ENCODE data around the gene PLXNA4.

DNA sequence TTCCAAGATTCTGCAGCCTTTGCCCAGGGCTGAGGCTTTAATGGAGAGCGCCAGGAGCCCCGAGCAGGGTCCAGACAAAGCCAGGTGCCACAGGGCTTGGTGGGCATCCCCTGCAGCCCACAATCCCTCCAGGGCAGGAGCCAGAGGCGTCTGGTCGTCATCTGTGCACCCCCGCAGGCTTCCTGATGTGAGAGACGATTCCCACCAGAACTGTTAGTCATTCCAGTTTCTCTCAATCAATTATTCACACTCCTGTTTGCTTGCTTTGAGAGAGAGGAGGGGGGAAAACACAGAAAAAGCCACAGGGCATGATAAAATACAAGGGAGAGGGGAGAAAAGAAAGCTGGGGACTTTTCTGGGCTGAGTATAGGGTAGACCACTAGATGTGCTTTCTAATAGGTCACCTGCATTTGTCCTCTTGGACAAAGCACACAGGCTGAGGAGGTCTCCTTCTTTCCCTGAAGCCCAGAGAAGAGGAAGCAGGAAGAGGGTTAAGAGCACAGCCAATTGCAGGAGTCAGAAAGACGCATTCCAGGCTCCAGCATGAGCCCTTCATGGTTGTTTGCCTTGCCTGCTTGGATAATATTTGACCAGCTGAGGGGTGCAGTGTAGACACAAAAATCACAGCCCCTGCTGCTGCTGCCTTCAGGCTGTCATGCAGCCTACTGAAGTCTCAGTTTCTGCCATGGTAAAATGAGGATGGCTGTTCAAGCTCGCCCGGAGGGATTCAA is 194.4 kb downstream of the PLXNA4 start:
- TF ChIP-seq, protein P1, sequence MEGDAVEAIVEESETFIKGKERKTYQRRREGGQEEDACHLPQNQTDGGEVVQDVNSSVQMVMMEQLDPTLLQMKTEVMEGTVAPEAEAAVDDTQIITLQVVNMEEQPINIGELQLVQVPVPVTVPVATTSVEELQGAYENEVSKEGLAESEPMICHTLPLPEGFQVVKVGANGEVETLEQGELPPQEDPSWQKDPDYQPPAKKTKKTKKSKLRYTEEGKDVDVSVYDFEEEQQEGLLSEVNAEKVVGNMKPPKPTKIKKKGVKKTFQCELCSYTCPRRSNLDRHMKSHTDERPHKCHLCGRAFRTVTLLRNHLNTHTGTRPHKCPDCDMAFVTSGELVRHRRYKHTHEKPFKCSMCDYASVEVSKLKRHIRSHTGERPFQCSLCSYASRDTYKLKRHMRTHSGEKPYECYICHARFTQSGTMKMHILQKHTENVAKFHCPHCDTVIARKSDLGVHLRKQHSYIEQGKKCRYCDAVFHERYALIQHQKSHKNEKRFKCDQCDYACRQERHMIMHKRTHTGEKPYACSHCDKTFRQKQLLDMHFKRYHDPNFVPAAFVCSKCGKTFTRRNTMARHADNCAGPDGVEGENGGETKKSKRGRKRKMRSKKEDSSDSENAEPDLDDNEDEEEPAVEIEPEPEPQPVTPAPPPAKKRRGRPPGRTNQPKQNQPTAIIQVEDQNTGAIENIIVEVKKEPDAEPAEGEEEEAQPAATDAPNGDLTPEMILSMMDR (IDR thresholded peaks at IDR 0.05; ENCODE audit: insufficient read depth, low read depth, low read length): no peak
- no peak for TF ChIP-seq EZH2 (IDR thresholded peaks at IDR 0.05; ENCODE audit: insufficient read depth, low read length)

All from astrocyte (in vitro differentiated cells and primary cell).